K562 (cell line): ENCODE results near the gene CUTA. TPM values are rescaled to one million over a fixed set of nuclear protein-coding genes. Genes with fewer than 3 reads are reported as not detected.

Experiments
- BDP1 ChIP-seq: IDR thresholded peaks from 3 replicates; pipeline ENCODE4 v1.6.1; 2011; ENCODE audit not compliant: insufficient read length, insufficient read depth
- MGA ChIP-seq: fragments of 450-650 bp; IDR thresholded peaks from 2 replicates; pipeline ENCODE4 v1.6.1; 2016; ENCODE audit warnings: mild to moderate bottlenecking, moderate library complexity
- POLR2AphosphoS5 ChIP-seq: IDR thresholded peaks from 2 replicates; pipeline ENCODE4 v1.6.1; 2011; ENCODE audit warnings: mild to moderate bottlenecking, low read depth, low read length, moderate library complexity; ENCODE audit not compliant: control insufficient read depth, insufficient read depth
- SRF ChIP-seq, 2 experiments: fragments of 250-450, 450-650 bp in 1 of 2; sonication (Bioruptor Pico) in 1 of 2; sonication (generic) in 1 of 2; formaldehyde crosslinking; IDR thresholded peaks; 2 replicates each; pipeline versions ENCODE4 v1.5.0 to v1.5.1; 2020 to 2022; ENCODE audit warnings: mild to moderate bottlenecking in 1 of 2, missing genetic modification reagents in 1 of 2
- THAP7 ChIP-seq: fragments of 250-450 bp; sonication (Bioruptor Pico); IDR thresholded peaks from 2 replicates; pipeline ENCODE4 v1.5.0; 2021
- TRIM24 ChIP-seq, 2 experiments: fragments of 450-650 bp; IDR thresholded peaks; 2 replicates each; pipeline ENCODE4 v1.6.1; 2016
- U2AF1 ChIP-seq: fragments of 200-400 bp; formaldehyde crosslinking; optimal IDR thresholded peaks from 2 replicates; pipeline ENCODE3; 2017; ENCODE audit warnings: mild to moderate bottlenecking, low read depth, low read length, moderate library complexity
- YBX1 ChIP-seq: fragments of 450-650 bp; IDR thresholded peaks from 2 replicates; pipeline ENCODE4 v1.7.1; 2016; ENCODE audit warnings: mild to moderate bottlenecking
- ZNF384 ChIP-seq: IDR thresholded peaks from 2 replicates; pipeline ENCODE4 v1.6.1; 2012; ENCODE audit warnings: low read depth, low read length, improper control_type of control experiment
- ZNF408 ChIP-seq: fragments of 250-450 bp; sonication (Bioruptor Pico); IDR thresholded peaks from 2 replicates; pipeline ENCODE4 v1.4.0; 2020; ENCODE audit warnings: low read depth, mild to moderate bottlenecking, moderate library complexity
- ZNF592 ChIP-seq: fragments of 450-650 bp; IDR thresholded peaks from 2 replicates; pipeline ENCODE4 v1.6.1; 2017; ENCODE audit warnings: antibody characterized with exemption, mild to moderate bottlenecking
- polyA plus RNA-seq, 8 experiments: library from polyadenylated mRNA; depleted of rRNA in 4 of 8; stranded (reverse) in 5 of 8; unstranded in 3 of 8; fragments of >200 nt; fragmentation: Nextera tagmentation in 2 of 8; fragmentation: Illumina TruSeq in 1 of 8; extraction: Ambion mirVana in 2 of 8; extraction: Trizol in 1 of 8; gene quantifications; 2 replicates each; pipeline versions ENCODE4 v1.2.1 to v1.2.3, GENCODE V29; 2011 to 2014; ENCODE audit warnings: inconsistent platforms in 1 of 8, missing spikeins in 1 of 8
- total RNA-seq, 7 experiments: library from RNA; depleted of rRNA in 6 of 7; stranded (reverse); fragments of >200 nt in 6 of 7; fragmentation: Illumina TruSeq in 2 of 7; extraction: Trizol in 2 of 7; gene quantifications; 2 replicates each; pipeline versions ENCODE4 v1.2.1 to v1.2.3, GENCODE V29; 2011 to 2021; ENCODE audit warnings: low replicate concordance in 1 of 7

CUTA gene
- total and polyA plus RNA-seq, 9 of the 15 experiments (the other 6 are each of a cell fraction or from before 2014, with no cell fraction given) = 166 to 682 (median 310) TPM

GRCh38 chr6:33438978-33439594, 21.2 kb upstream of the CUTA start (continued):
- TF ChIP-seq ZNF592 = 0 out of 2 replicates have a peak, but pooled peaks have one; percentile 37
- TF ChIP-seq THAP7 (CRISPR knock-in tag) = no peak
- TF ChIP-seq U2AF1 = no peak
- no peak for TF ChIP-seq BDP1
- TF ChIP-seq ZNF384 = 0 out of 2 replicates have a peak, but pooled peaks have one; percentile 13
- TF ChIP-seq ZNF408 (CRISPR knock-in tag) = no peak
- peak in 1 of 2 experiments; percentile 31; a peak in 1 of 4 replicates for TF ChIP-seq TRIM24 (IDR thresholded peaks at IDR 0.05)
- TF ChIP-seq YBX1 = no peak
- no peak for TF ChIP-seq POLR2AphosphoS5
- TF ChIP-seq MGA = peak; percentile 69
- no peak for TF ChIP-seq SRF (CRISPR knock-in tag; IDR thresholded peaks at IDR 0.05)
